ENCODE measurements around the gene LPP.

GRCh38 chr3:188204526-188204925, 50.6 kb downstream of the LPP start:
- no peak for TF ChIP-seq RAD21 (conservative IDR thresholded peaks at IDR 0.05 in 1 of 2, IDR thresholded peaks at IDR 0.05 in 1 of 2)
- TF ChIP-seq, protein P1, sequence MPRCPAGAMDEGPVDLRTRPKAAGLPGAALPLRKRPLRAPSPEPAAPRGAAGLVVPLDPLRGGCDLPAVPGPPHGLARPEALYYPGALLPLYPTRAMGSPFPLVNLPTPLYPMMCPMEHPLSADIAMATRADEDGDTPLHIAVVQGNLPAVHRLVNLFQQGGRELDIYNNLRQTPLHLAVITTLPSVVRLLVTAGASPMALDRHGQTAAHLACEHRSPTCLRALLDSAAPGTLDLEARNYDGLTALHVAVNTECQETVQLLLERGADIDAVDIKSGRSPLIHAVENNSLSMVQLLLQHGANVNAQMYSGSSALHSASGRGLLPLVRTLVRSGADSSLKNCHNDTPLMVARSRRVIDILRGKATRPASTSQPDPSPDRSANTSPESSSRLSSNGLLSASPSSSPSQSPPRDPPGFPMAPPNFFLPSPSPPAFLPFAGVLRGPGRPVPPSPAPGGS (IDR thresholded peaks at IDR 0.05): no peak
